ENCODE measurements around the gene KTI12. TPM values are rescaled to one million over a fixed set of nuclear protein-coding genes. Genes with fewer than 3 reads are reported as not detected.
"Not testable (repeated sequence)": the region's sequence is repeated elsewhere in the genome, so short reads cannot be mapped to it uniquely, and the experiment has no call there.

The KTI12 gene
- polyA plus RNA-seq, 12 donors = 2.4 to 3.6 (median 3.1) TPM; not detected in 2

DNA sequence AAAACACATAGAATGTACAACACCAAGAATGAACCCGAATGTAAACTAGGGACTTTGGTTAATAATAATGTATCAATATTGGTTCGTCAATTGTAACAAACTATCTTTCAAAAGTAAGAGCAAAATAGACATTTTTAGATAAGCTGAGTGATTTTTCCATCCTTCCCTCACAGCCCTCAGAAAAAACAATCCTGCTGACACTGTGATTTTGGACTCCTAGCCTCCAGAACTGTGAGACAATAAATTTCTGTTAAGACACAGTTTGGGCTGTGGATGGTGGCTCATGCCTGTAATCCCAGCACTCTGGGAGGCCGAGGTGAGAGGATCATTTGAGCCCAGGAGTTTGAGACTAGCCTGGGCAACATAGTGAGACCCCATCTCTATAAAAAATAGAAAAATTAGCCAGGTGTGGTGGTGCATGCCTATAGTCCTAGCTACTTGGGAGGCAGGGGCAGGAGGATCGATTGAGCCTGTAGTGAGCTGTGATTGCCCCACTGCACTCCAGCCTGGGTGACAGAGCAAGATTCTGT is 12.1 kb upstream of the KTI12 start:
- not testable (repeated sequence) for DNase-seq

DNA sequence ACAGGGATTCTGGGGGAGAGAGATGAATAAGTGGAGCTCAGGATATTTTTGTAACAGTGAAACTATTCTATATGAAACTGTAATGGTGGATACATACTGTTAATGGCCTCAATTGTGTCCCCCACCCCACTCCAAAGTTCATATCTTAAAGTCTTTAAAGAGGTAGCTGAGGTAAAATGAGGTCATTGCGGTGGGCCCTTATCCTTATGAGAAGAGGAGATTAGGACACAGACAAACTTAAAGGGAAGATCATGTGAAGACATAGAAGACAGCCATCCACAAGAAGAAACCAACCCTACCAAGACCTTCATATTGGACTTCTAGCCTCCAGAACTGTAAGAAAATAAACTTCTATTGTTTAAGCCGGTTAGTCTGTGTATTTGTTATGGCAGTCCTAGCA is 11.6 kb upstream of the KTI12 start:
- no peak for DNase-seq

DNA sequence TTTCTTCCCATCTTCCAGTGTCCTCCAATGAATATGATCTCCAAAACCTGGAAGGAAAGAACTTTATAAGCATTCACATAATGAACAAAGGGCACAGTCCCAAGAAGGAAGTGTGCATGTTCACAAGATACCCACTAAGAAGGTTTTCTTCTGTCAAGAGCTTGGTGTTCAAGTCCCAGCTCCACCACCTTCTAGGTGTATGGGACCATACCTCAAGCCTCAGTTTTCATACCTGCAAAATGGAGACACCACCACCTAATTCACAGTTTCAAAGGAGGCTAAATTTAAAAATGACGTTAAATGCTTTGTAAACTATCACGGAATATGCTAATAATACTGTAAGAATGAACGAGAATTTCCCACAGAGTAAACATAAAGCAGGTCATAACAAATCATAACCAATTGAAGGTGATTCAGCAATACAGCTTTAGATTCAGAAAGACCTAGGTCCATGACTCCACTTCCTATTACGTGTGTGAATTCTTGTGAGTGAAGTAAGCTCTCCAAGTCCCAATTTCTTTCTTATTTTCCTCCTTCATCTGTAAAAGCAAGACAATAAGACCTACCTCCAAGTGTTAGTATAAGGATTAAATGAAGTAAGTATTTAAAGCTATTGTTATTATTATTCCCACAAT is 8.1 kb upstream of the KTI12 start:
- no peak for DNase-seq

DNA sequence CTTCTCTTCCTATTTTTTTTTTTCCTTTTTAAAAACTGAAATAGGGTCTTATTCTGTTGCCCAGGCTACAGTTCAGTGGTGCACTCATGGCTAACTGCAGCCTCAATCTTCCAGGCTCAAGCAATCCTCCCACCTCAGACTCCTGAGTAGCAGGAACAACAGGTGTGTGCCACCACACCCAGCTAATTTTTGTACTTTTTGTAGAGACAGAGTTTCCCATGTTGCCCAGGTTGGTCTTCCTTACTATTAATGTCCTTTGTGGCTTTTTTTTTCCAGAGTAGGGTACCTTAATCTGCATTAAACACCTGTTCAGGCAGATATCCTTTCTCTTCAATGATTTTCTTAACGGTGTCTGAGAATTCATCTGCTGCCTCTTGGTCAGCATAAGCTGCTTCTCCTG is 4.3 kb upstream of the KTI12 start:
- no peak for DNase-seq

GRCh38 chr1:52037402-52037814 is 3.8 kb upstream of the KTI12 start:
- no peak for DNase-seq

DNA sequence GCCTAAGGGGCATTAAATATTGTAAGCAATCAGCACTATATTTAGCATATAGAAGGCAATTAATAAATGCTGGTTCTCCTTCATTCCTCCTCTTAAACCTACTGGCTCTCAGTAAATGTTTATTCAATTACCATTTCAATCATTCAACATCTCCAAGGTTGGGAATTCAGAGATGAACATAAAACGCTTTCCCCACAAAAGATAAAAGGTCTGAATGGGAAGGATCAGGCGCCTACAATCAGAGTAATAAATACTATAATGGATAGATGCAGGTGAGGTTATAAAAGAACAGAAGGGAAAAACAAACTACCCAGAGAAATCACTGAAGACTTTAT is 407 bp upstream of the KTI12 start:
- DNase-seq = no peak

GRCh38 chr1:52032785-52033131 is 852 bp downstream of the KTI12 start:
- DNase-seq = no peak

DNA sequence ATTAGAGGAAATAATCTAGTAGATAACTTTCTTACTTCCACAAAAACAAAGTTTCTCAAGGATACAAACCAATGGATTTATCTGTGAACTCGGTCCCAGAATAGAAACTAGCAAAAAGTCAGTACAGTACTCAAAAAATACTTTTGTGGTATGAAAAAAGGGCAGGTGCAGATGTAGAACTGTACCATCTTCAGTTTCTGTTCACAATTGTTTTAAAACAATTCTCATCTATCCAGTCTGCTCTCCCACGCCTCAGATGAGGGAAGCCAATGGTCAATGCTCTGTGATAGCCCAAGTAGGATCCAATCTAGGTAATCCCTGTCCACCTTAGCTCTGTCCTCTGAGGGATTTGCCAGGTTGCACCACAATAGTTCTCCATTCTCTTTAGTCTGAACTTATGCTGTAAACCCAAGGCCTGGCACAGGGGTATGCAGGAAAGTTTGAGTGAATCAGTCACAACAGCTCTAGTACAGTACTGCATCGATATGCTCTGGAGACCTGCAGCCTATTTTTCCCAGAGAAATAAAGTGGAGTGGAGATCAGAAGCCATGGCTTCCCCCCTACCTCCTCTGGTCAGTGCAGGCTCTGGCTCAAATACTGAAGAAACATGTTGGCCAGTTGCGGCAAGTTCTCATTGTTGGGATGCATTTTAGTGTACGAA is 1.4 kb downstream of the KTI12 start:
- no peak for DNase-seq

DNA sequence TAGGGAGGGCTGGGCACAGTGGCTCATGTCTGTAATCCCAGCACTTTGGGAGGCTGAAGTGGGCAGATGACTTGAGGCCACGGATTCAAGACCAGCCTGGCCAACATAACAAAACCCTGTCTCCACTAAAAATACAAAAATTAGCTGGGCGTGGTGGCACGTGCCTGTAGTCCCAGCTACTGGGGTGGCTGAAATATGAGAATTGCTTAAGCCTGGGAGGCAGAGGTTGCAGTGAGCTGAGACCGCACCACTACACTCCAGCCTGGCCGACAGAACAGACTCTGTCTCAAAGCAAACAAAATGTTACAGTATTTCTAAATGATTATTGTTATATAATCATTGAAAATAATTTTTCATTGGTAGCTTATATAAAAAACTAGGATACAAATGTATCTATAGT is 4.8 kb downstream of the KTI12 start:
- DNase-seq = not testable (repeated sequence)

- DNase-seq = no peak
Measured at GRCh38 chr1:52028328-52028727, 5.3 kb downstream of the KTI12 start.

DNA sequence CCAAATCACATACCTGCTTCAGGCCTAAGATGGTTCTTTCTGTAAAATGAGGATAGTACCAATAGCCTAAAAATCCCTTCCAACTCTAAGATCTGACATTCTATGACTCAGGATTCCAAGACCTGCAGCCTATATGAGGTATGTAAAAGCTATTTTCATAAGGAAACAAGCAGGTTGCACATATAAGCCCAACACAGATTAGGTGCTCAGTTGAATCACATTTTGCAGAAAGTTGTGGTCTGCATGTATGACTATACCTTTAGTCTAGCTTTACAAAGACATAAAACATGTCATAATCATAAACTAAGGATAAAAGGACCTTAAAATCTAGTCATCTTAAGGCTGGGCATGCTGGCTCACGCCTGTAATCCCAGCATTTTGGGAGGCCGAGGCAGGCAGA is 7.3 kb downstream of the KTI12 start:
- no peak for DNase-seq

- no peak for DNase-seq
Measured at GRCh38 chr1:52022133-52022532, 11.5 kb downstream of the KTI12 start.

DNA sequence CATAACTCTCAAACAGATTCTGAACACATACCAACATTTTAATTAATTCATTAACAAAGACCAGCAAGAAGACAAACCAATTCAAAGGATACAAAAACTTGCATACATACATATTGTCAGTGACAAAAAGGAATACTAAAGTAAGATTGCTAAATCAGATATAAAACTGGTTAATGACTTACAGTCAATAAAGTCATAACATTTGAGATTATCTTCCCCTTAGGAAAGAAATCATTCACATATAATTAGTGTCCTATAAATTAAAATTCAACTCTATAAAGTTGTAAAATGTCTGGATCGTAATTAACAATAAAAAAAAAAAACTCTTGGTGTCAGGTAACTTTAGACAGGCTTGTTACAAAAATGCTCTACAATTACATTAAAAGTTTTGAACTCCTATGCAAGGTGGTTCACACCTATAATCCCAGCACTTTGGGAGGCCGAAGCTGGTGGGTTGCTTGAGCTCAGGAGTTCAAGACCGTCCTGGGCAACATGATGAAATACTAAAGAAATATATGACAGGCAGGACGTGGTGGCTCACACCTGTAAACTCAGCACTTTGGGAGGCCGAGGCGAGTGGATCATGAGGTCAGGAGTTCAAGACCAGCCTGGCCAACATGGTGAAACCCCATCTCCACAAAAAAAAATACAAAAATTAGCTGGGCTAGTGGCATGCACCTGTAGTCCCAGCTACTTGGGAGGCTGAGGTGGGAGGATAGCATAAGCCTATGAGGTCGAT is 25.4 kb downstream of the KTI12 start:
- no peak for DNase-seq

GRCh38 chr1:52007215-52008002 is 26.2 kb downstream of the KTI12 start:
- peak; percentile 56 for DNase-seq

DNA sequence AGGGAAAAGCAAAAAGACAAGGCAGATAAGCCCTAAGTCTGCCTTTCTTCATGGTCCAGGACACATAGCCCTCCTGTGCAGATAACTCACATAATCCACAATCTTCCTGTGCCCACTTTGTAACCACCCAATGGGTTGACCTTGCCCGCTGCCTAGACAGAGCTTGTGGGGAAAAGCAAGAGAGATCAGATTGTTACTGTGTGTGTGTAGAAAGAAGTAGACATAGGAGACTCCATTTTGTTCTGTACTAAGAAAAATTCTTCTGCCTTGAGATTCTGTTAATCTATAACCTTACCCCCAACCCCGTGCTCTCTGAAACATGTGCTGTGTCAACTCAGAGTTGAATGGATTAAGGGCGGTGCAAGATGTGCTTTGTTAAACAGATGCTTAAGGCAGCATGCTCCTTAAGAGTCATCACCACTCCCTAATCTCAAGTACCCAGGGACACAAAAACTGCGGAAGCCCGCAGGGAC is 27.5 kb downstream of the KTI12 start:
- not testable (repeated sequence) for DNase-seq

DNA sequence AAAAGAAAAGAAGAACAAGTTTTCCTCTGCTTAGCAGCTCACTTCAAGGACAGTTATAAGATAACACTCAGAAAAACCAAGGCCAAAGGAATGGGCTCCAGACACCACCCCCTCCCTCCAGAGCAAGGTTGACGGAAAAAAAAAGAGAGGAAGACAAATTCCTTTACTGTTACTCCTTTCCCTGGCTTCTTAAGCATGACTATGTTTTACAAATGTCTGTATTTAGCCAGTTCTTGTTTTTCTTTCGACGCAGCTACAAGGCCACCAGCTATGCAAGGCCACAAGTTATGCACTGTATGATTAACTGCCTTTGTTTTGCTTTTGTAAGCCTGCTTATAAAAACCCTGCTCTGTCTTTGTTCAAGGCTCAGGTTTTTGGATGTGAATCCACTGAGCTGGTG is 28.1 kb downstream of the KTI12 start:
- not testable (repeated sequence) for DNase-seq

DNA sequence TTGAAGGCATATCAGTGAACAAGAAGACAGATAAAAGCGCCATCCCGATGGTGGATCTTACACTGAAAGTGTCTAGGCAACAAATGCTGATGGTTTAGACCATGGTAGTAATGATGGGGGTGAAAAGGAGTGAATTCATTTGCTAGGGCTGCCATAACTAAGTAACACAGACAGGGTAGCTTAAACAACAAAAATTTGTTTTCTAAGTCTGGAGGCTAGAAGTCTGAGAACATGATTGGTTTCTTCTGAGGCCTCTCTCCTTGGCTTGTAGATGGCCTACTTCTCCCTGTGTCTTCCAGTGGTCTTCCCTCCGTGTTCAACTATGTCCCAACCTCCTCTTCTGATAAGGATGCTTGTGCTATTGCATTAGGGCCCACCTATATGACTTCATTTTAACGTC is 29.7 kb downstream of the KTI12 start:
- no peak for DNase-seq

- DNase-seq = peak; percentile 82
Measured at GRCh38 chr1:52002038-52002917, 31.3 kb downstream of the KTI12 start.

DNA sequence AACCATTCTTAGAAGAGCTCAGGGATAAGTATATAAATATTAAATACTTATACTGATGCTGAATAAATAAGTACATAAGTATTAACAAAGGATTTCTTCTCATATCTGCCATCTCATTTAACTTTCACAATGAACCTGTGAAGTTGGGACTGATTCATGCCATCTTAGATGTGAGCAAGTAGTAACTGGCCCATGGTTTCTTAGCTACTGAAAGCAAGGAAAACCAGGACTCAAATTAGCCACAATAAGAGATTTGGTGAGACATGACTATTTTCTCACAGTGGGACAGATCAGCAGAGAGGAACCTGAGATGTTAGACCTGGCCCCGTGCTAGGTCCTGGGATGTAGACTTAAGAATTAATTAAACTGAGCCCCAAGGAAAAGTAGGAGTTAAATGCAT is 34.9 kb downstream of the KTI12 start:
- DNase-seq = no peak

DNA sequence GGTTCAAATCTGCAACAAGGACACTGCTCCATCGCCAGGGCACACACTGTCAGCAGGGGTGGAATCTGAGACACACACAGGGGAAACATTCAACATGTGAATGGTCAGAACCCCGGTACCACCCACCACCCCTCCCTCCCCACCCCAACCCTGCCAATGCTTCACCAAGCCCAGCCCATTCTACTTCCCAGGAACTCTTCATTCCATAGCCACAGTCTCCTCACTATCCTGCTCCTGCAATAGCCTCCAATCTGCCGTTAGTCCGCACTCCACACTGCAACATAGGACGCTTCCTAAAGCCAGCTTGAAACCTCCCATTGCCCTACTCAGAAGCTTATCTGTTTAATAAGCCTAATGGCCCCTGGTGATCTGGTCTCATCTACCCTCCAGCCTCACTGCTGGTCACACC is 35.6 kb downstream of the KTI12 start:
- no peak for DNase-seq

DNA sequence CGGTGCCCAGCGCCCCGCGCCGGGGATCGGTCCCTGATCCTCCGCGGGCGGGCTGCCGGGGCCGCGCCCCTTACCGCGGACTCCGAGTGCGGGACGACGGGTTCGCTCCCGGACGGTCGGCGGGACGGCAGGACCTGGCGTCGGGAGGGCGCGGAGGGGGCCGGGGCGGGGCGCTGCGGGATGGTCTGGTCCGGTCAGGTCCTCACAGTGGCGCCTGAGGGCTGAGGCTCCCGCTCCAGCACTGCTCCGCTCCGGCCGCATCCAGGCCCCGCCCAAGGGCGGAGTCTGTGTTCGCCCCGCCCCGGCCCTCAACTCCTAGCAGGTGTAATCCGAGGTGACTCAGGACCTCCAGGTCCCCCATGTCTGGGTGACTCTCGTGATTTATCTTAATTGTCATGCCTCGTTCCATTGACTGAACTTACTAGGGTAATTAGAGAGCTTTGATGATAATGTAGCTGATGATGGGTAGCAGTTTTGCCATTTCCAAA is 43.1 kb downstream of the KTI12 start, which contains the start of gene RAB3B:
TSS of gene RAB3B (minus strand) at position 223 of the 488 bp plus-strand sequence. CDS start 13,583 bp downstream, outside the sequence.
- peak; percentile 16 for DNase-seq
